HUES64 (cell line): ENCODE data around the gene SERPINB4.
"Not testable (repeated sequence)": the region's sequence is repeated elsewhere in the genome, so short reads cannot be mapped to it uniquely, and the experiment has no call there.

Experiments
- H3K27ac ChIP-seq: 2 replicates; pipeline ENCODE4 v1.7.0; 2013; ENCODE audit warnings: low read depth, low read length, inconsistent platforms
- H3K27me3 ChIP-seq: 2 replicates; pipeline ENCODE4 v1.6.1; 2013; ENCODE audit warnings: mild to moderate bottlenecking, low read length; ENCODE audit not compliant: insufficient read depth
- H3K36me3 ChIP-seq: 2 replicates; pipeline ENCODE4 v1.6.1; 2013; ENCODE audit warnings: mild to moderate bottlenecking, low read length; ENCODE audit not compliant: insufficient read depth
- H3K4me1 ChIP-seq: 2 replicates; pipeline ENCODE4 v1.6.1; 2013; ENCODE audit warnings: mild to moderate bottlenecking, low read length, moderate library complexity; ENCODE audit not compliant: insufficient read depth
- H3K4me3 ChIP-seq: 2 replicates; pipeline ENCODE4 v1.5.1; 2013; ENCODE audit warnings: mild to moderate bottlenecking, low read length, moderate library complexity
- H3K9ac ChIP-seq: 2 replicates; pipeline ENCODE4 v1.6.1; 2013; ENCODE audit warnings: mild to moderate bottlenecking, low read depth, low read length
- H3K9me3 ChIP-seq: 2 replicates; pipeline ENCODE4 v1.6.1; 2013; ENCODE audit warnings: low read depth, low read length; ENCODE audit not compliant: insufficient read depth
- WGBS: fragments of 150-250, 120-280 bp; methylation state at CpG from one replicate; pipeline ENCODE4 v1.1.7; 2013; ENCODE audit warnings: missing lambda C conversion rate; 5-methylcytosine and 5-hydroxymethylcytosine counted together

Gene SERPINB4

DNA sequence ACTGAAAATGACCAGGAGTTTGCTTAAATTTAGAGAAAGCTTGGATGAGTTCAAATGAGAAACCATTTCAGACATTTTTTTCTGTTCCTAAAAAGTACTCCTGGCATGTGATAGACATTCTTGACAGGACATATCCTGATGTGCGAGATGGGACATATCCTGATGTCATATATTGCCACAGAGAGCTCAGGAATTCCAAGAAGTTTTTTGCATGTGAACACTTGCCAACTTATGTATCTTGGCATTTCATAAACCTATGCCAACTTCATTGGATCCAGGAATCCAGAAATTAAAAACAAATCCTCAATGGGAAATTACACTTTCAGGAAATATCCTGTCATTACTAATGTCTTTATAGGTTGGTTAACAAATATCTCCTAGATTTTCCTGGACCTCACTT lies 20.5 kb upstream of the SERPINB4 start:
- H3K4me3 ChIP-seq: no peak overlapping the region
- H3K27me3 ChIP-seq: no peaks in the 10 kb centered on the region
- 100% methylated on average over 1 of the region's 1 CpG for WGBS
- no peak overlapping the region for H3K27ac ChIP-seq
- H3K9ac ChIP-seq: no peak overlapping the region
- no peaks in the 10 kb centered on the region for H3K4me1 ChIP-seq
- H3K9me3 ChIP-seq: no peaks in the 10 kb centered on the region
- no peaks in the 10 kb centered on the region for H3K36me3 ChIP-seq

DNA sequence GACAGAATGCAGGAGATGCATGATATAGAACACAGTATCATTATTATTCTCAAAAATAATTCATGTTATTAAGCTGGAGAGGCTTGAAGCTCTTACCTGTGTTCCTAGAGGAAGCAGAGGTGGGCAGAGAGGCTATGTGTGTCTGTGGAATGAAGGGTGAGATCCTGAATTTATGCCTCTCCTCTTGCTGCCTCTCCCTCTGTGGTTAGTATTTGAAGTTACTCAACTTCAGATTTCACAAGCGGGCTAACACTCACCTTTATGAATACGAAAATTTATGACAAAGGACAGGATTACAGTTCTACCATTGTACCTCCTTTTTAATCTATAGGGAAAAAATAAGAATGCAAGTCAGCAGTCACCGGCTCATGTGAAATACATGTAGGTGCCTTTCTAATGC lies 17.7 kb upstream of the SERPINB4 start, which contains the start of gene SERPINB3:
TSS of gene SERPINB3 (minus strand) at position 144 of the 400 bp plus-strand sequence. CDS start 677 bp downstream, outside the sequence.
- not testable (repeated sequence) for H3K4me3 ChIP-seq, H3K4me1 ChIP-seq, H3K9me3 ChIP-seq, H3K27me3 ChIP-seq, H3K36me3 ChIP-seq, H3K9ac ChIP-seq
- WGBS: 83% methylated on average over 1 of the region's 3 CpGs
- peak within 1 kb of the TSS; percentile 35; the same call in 1 of the 2 replicates for H3K27ac ChIP-seq

DNA sequence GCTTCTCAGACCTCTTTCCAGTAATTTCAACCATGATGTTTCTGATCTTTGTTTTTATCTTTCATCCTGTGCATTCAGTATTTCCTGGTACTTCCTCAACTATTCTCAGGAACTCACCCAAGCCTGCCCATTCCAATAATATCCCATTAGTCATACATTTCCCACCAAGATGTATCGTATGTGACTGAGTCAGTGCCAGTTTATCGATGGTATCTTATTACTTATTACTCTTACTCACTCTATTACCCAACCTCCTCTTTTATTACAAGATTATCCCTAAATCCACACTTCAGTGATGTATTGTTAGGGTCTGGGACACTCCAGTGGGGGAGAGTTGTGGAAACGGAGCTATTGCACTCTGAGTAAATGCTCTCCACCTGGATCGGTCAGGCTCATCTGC lies 14.9 kb upstream of the SERPINB4 start:
- H3K36me3 ChIP-seq, H3K27me3 ChIP-seq, H3K27ac ChIP-seq, H3K4me3 ChIP-seq, H3K9me3 ChIP-seq, H3K4me1 ChIP-seq, H3K9ac ChIP-seq: not testable (repeated sequence)
- WGBS: 96% methylated on average over 3 of the region's 4 CpGs

DNA sequence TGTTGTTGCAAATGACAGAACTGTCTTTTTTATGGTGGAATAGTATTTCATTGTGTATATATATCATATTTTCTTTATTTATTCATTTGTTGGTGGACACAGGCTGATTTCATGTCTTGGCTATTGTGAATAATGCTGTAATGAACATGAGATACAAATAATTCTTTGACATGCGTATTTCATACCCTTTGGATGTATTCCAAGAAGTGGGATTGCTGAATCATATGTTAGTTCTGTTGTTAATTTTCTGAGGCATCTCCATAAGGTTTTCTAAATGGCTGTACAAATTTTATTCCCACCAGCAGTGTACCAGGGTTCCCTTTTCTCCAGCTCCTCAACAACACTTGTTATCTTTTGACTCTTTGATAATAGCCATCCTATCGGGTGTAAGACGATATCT lies 6.2 kb upstream of the SERPINB4 start:
- not testable (repeated sequence) for H3K4me3 ChIP-seq, H3K27me3 ChIP-seq, H3K4me1 ChIP-seq, H3K27ac ChIP-seq, H3K9ac ChIP-seq, H3K9me3 ChIP-seq, H3K36me3 ChIP-seq
- 84% methylated on average over 3 of the region's 3 CpGs for WGBS

DNA sequence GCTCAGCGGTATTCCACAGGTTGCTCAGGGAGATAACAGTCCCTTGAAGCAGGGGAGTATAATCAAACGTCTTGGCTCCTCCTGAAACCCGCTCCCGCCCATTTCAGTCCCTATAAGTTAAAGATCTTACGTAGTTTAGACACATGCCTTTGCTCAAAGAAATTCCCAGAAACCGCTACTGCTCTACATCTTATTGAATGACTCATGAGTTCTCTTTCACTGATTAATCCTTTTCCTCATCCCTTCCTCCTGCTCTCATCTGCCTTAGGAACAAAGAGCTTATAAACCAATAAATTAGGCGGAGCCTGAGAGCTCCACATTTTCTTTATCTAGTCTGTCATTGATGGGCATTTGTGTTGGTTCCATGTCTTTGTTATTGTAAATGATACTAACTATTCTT lies 4.2 kb upstream of the SERPINB4 start:
- WGBS: 80% methylated on average over 7 of the region's 7 CpGs
- H3K27ac ChIP-seq: no peak overlapping the region

DNA sequence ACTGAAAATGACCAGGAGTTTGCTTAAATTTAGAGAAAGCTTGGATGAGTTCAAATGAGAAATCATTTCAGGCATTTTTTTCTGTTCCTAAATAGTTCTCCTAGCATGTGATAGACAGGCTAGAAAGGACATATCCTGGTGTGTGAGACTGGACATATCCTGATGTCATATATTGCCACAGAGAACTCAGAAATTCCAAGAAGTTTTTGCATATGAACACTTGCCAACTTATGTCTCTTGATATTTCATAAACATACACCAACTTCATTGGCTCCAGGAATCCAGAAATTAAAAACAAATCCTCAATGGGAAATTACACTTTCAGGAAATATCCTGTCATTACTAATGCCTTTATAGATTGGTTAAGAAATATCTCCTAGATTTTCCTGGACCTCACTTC lies 2.9 kb upstream of the SERPINB4 start:
- no peak overlapping the region for H3K4me3 ChIP-seq
- H3K9ac ChIP-seq: no peak overlapping the region

More for the DNA sequence above, 4.2 kb upstream of the SERPINB4 start:
- Histone ChIP-seq H3K27me3 (no peaks in the 10 kb centered on the region), H3K4me1 (no peaks in the 10 kb centered on the region), H3K36me3 (no peaks in the 10 kb centered on the region), H3K9ac (no peak overlapping the region), H3K9me3 (no peaks in the 10 kb centered on the region), H3K4me3 (no peak overlapping the region)

DNA sequence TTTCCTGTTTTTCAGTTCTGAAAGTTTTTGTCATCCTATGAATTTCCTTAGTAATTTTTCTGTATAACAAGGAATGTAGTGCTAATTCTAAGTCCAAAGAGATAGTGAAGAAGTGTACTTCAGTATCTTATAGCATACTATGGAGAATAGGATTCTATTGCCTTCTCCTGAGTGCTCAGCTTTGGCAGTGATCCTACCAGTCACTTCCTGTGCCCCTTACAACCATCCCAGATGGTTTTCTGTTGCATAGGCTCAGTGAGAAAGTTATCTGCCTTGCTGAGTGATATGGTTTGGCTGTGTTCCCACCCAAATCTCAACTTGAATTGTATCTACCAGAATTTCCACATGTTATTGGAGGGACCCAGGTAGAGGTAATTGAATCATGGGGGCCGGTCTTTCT lies 638 bp upstream of the SERPINB4 start:
- not testable (repeated sequence) for H3K36me3 ChIP-seq, H3K27me3 ChIP-seq, H3K4me3 ChIP-seq, H3K9ac ChIP-seq, H3K9me3 ChIP-seq, H3K4me1 ChIP-seq
- 100% methylated on average over 1 of the region's 1 CpG for WGBS
- H3K27ac ChIP-seq: peak overlapping the region; percentile 67; the same call in 1 of the 2 replicates

More for the DNA sequence above, 2.9 kb upstream of the SERPINB4 start:
- Histone ChIP-seq H3K27ac (no peak overlapping the region), H3K4me1 (no peaks in the 10 kb centered on the region), H3K27me3 (no peaks in the 10 kb centered on the region), H3K9me3 (no peaks in the 10 kb centered on the region), H3K36me3 (no peaks in the 10 kb centered on the region)

DNA sequence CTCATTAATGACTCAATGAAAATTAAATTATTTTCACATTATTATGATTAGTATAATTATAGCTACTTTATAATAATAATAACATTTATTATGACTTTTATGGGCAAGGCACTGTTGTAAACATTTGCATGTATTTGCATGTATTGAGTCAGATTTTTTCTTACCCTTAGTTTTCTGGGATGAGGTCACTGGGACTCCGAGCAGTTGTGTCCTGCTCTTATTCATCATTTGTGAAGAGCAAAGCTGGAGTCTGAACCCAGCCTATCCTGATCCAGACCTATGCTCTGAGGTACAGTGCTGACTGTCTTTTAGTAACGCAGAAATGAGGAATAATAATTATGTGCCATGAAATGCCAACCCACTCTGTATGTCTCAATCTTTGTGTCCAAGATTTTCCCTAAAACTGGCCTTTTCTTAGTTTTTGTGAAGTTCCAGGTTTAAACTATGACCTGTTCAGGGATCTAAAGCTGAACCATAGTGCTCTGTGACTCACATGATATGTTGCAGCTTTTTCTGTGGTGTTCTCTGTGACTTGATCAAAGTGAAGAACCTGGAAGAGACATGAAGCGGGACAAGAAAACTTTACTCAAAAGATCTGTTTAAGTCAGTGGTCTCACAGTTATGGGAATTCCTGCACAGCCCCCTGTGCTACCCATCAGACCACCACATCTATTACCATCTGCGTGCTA lies 1.2 kb downstream of the SERPINB4 start:
- not testable (repeated sequence) for H3K4me3 ChIP-seq, H3K9me3 ChIP-seq, H3K4me1 ChIP-seq, H3K36me3 ChIP-seq, H3K27ac ChIP-seq, H3K27me3 ChIP-seq, H3K9ac ChIP-seq
- 97% methylated on average over 4 of the region's 4 CpGs for WGBS

DNA sequence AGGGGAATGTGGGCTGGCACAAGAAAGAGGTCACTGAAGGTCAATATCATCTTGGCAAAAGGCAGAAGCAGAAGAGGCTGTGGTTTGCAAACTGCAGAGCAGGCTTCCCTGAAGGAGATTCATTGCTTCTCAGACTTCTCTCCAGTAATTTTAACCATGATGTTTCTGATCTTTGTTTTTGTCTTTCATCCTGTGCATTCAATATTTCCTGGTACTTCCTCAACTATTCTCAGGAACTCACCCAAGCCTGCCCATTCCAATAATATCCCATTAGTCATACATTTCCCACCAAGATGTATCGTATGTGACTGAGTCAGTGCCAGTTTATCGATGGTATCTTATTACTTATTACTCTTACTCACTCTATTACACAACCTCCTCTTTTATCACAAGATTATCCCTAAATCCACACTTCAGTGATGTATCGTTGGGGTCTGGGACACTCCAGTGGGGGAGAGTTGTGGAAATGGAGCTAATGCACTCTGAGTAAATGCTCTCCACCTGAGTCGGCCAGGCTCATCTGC lies 2.8 kb downstream of the SERPINB4 start:
- H3K4me1 ChIP-seq, H3K9ac ChIP-seq, H3K36me3 ChIP-seq, H3K4me3 ChIP-seq, H3K27ac ChIP-seq, H3K27me3 ChIP-seq, H3K9me3 ChIP-seq: not testable (repeated sequence)
- WGBS: 96% methylated on average over 4 of the region's 4 CpGs

DNA sequence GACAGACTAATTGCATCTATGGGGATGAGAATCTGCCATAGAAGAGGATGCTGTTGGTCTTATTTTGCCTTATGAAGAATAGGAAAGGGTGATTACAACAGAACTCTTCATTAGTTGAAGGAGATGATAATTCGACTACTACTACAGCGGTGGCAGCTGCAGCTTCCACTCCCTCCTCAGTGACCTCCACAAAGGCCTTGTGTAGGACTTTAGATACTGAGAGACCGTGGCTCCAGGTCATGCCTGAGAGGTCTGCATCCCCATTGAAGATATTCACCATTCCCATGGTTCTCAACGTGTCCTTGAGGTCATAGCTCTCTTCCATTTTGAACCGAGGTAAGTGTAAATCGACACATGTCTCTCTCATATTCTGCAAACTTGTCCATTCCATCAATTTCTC lies 6.4 kb downstream of the SERPINB4 start:
- WGBS: 97% methylated on average over 6 of the region's 6 CpGs
- no peak overlapping the region for H3K9ac ChIP-seq
- no peak overlapping the region for H3K4me3 ChIP-seq
- H3K36me3 ChIP-seq: no peaks in the 10 kb centered on the region
- no peaks in the 10 kb centered on the region for H3K9me3 ChIP-seq
- no peaks in the 10 kb centered on the region for H3K4me1 ChIP-seq
- H3K27me3 ChIP-seq: no peaks in the 10 kb centered on the region
- no peak overlapping the region for H3K27ac ChIP-seq

DNA sequence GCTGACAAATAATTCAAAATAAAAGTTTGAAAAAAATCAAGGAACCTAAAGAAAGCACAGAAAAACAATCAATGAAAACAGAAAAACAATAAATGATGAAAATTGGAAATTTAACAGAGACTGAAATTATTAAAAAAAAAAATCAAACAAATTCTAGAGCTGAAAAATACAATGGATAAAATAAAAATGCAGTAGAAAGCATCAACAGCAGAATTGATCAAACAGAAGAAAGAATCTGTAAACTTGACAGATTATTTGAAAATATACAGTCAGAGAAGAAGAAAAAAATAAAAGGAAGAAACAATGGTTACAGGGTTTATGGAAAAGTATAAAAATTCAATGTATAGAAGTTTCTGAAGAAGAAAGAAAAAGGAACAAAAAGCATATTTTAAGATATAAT lies 16.2 kb downstream of the SERPINB4 start:
- Histone ChIP-seq H3K27ac (no peak overlapping the region), H3K9ac (no peak overlapping the region), H3K4me1 (no peaks in the 10 kb centered on the region), H3K36me3 (no peaks in the 10 kb centered on the region), H3K27me3 (no peaks in the 10 kb centered on the region), H3K4me3 (no peak overlapping the region), H3K9me3 (peaks cover 40% of the 10 kb centered on the region)

DNA sequence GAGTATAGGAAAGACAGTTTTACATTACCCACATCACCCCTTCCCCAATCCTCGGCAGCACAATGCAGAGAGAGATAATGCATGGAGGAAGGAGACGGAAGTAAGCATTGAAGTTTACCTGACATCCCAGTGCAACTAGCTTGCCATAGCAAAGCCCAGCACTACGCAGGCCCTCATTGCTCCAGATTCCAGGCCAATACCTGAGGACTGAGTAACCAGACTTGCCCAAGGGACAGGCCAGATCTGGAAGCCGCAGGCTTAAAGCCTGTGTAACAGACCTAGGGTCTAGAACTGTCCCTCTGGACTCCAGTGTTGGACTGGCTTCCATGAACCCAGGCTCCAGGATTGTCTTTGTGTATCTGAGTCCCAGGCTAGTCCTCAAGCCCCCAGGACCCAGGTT lies 17.6 kb downstream of the SERPINB4 start:
- Histone ChIP-seq H3K27me3 (no peaks in the 10 kb centered on the region), H3K4me1 (no peaks in the 10 kb centered on the region), H3K4me3 (no peak overlapping the region), H3K36me3 (no peaks in the 10 kb centered on the region), H3K9me3 (peaks cover 40% of the 10 kb centered on the region), H3K27ac (no peak overlapping the region), H3K9ac (no peak overlapping the region)
- 82% methylated on average over 4 of the region's 4 CpGs for WGBS
